ENCODE measurements around the gene PLOD3.
A peak's percentile ranks its signal among the peaks of the same experiment; 100 is the strongest.

DNA sequence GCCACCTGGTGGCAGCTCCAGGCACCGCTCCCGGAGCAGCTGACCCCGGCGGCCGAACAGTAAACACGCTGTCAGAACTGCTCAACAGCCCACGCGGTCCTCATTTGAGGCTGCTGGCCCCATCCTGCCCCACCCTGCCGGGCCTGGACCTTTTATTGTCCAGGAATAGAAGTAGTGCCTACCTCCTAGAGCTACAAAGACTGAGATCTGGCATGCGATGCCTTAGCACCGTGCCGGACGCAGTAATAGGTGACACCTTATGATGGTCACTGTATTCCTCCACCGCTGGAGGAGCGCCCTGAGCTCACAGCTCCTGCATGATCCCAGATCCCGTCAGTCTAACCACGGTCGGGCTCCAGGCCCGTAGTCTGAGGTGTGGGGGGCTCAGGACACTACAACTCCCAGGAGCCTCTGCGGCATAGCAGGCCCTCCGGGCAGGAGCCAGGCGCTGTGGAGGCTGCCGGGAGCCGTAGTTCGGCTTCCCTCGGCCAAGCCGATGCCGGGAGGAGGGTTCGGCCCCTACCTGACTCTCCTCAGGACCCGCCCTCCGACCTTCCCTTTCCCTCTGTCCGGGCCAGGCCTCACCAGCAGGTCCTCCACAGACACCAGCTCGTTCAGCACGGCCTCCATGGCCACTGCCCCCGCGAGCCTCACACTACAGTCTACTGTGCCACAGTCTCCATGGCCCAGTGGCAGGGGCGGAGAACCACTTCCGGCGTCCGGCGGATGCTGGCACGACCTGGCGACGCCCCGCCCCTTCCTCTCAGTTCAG is 27.2 kb upstream of the PLOD3 start, which contains the start of gene FIS1:
- TF ChIP-seq TCF4 (CRISPR knock-in tag; IDR thresholded peaks at IDR 0.05; ENCODE audit: borderline replicate concordance) (no peak), ZFP30 (CRISPR knock-in tag; IDR thresholded peaks at IDR 0.05) (no peak), BACH2 (CRISPR knock-in tag; IDR thresholded peaks at IDR 0.05; ENCODE audit: borderline replicate concordance) (no peak), GLIS3 (CRISPR knock-in tag; IDR thresholded peaks at IDR 0.05) (no peak; the same call in 1 of the 2 replicates), ZFP3 (CRISPR knock-in tag; IDR thresholded peaks at IDR 0.05) (0 out of 2 replicates have a peak, but pooled peaks have one; percentile 4), OSR1 (CRISPR knock-in tag; IDR thresholded peaks at IDR 0.05) (no peak)
